Hepatocyte (in vitro differentiated cells): Measurements from ENCODE around the gene CDA. TPM values are rescaled to one million over a fixed set of nuclear protein-coding genes. Genes with fewer than 3 reads are reported as not detected.

Source experiments
- DNase-seq: peaks from one replicate; pipeline ENCODE4 v3.0.0-alpha.2; 2016; ENCODE audit warnings: low spot score
- H2AFZ ChIP-seq: fragments of 200-600 bp; sonication (generic); 2 replicates; pipeline ENCODE4 v1.6.0; 2016; ENCODE audit warnings: antibody characterized with exemption, mild to moderate bottlenecking
- H3K27ac ChIP-seq: fragments of 200-600 bp; sonication (generic); 2 replicates; pipeline ENCODE4 v1.5.1; 2016; ENCODE audit warnings: mild to moderate bottlenecking
- H3K27me3 ChIP-seq: fragments of 200-600 bp; sonication (generic); 2 replicates; pipeline ENCODE4 v1.6.1; 2016
- H3K36me3 ChIP-seq: fragments of 200-600 bp; sonication (generic); replicated peaks from 2 replicates; pipeline ENCODE4 v1.5.1; 2016; ENCODE audit warnings: low read depth; ENCODE audit not compliant: insufficient read depth
- H3K4me1 ChIP-seq: fragments of 200-600 bp; sonication (generic); 2 replicates; pipeline ENCODE4 v1.5.1; 2016; ENCODE audit warnings: mild to moderate bottlenecking, moderate library complexity; ENCODE audit not compliant: insufficient read depth
- H3K4me2 ChIP-seq: fragments of 200-600 bp; sonication (generic); 2 replicates; pipeline ENCODE4 v1.6.0; 2016
- H3K4me3 ChIP-seq: fragments of 200-600 bp; sonication (generic); 2 replicates; pipeline ENCODE4 v1.5.1; 2016; ENCODE audit warnings: mild to moderate bottlenecking
- H3K79me2 ChIP-seq: fragments of 200-600 bp; sonication (generic); 2 replicates; pipeline ENCODE4 v1.6.0; 2017; ENCODE audit warnings: mild to moderate bottlenecking
- H3K9me2 ChIP-seq: fragments of 200-600 bp; sonication (generic); replicated peaks from 2 replicates; pipeline ENCODE4 v1.6.0; 2017; ENCODE audit warnings: mild to moderate bottlenecking; ENCODE audit not compliant: insufficient read depth
- H3K9me3 ChIP-seq: fragments of 200-600 bp; sonication (generic); 2 replicates; pipeline ENCODE4 v1.5.1; 2016; ENCODE audit warnings: low read depth, mild to moderate bottlenecking
- H4K20me1 ChIP-seq: fragments of 200-600 bp; sonication (generic); 2 replicates; pipeline ENCODE4 v1.6.0; 2016; ENCODE audit warnings: mild to moderate bottlenecking; ENCODE audit not compliant: insufficient read depth, poor library complexity, severe bottlenecking
- CTCF ChIP-seq: fragments of 200-600 bp; sonication (generic); IDR thresholded peaks from 2 replicates; pipeline ENCODE4 v1.5.1; 2016; ENCODE audit warnings: antibody characterized with exemption, mild to moderate bottlenecking; ENCODE audit not compliant: poor library complexity
- EZH2 ChIP-seq: fragments of 200-600 bp; sonication (generic); IDR thresholded peaks from 2 replicates; pipeline ENCODE4 v1.6.1; 2016; ENCODE audit warnings: antibody characterized with exemption, mild to moderate bottlenecking, borderline replicate concordance
- EZH2phosphoT487 ChIP-seq: fragments of 200-600 bp; sonication (generic); IDR thresholded peaks from one replicate; pipeline ENCODE4 v1.6.1; 2018; ENCODE audit warnings: antibody characterized with exemption, mild to moderate bottlenecking, low read depth, moderate library complexity; ENCODE audit not compliant: unreplicated experiment, severe bottlenecking
- WGBS: methylation state at CpG from one replicate; pipeline ENCODE4 v1.1.6; 2016; ENCODE audit warnings: low lambda C conversion rate; ENCODE audit errors: missing lambda C conversion rate; 5-methylcytosine and 5-hydroxymethylcytosine counted together
- polyA plus RNA-seq: library from polyadenylated mRNA; unstranded; fragments of >200 nt; fragmentation: Nextera tagmentation; extraction: Ambion mirVana; gene quantifications from 2 replicates; pipeline ENCODE4 v1.2.1, GENCODE V29; 2016
- total RNA-seq: library from RNA; depleted of rRNA; stranded (reverse); fragments of >200 nt; gene quantifications from 2 replicates; pipeline ENCODE4 v1.2.3, GENCODE V29; 2014

The CDA gene
- total and polyA plus RNA-seq, 2 experiments from 2014 or later: 2.1 TPM

GRCh38 chr1:20654104-20654690 is 65.3 kb downstream of the CDA start:
- no peak overlapping the region for H3K27ac ChIP-seq
- no peaks in the 10 kb centered on the region for H3K4me1 ChIP-seq
- no peak overlapping the region for H2AFZ ChIP-seq
- no peak for DNase-seq
- no peaks in the 10 kb centered on the region for H3K36me3 ChIP-seq
- TF ChIP-seq EZH2phosphoT487 (no peak), EZH2 (no peak), CTCF (no peak)
- no peak overlapping the region for H3K4me2 ChIP-seq
- H3K9me2 ChIP-seq: no peaks in the 10 kb centered on the region
- H4K20me1 ChIP-seq: peaks cover 4% of the 10 kb centered on the region
- H3K9me3 ChIP-seq: no peaks in the 10 kb centered on the region
- no peaks in the 10 kb centered on the region for H3K27me3 ChIP-seq
- H3K4me3 ChIP-seq: no peak overlapping the region
- 91% methylated on average over 19 of the region's 20 CpGs for WGBS
- H3K79me2 ChIP-seq: peaks cover 28% of the 10 kb centered on the region

GRCh38 chr1:20657024-20657423 is 68.1 kb downstream of the CDA start:
- Histone ChIP-seq H3K27ac (no peak overlapping the region), H3K36me3 (no peaks in the 10 kb centered on the region), H4K20me1 (peaks cover 8% of the 10 kb centered on the region), H3K4me1 (peaks cover 7% of the 10 kb centered on the region), H3K27me3 (no peaks in the 10 kb centered on the region), H3K4me2 (no peak overlapping the region), H3K9me2 (no peaks in the 10 kb centered on the region), H3K79me2 (peaks cover 47% of the 10 kb centered on the region), H3K9me3 (no peaks in the 10 kb centered on the region), H3K4me3 (no peak overlapping the region), H2AFZ (no peak overlapping the region)
- 95% methylated on average over 9 of the region's 12 CpGs for WGBS
- DNase-seq: no peak
- TF ChIP-seq EZH2phosphoT487 (no peak), CTCF (no peak), EZH2 (no peak)

- peaks cover 47% of the 10 kb centered on the region for H3K79me2 ChIP-seq
- TF ChIP-seq CTCF: no peak
- no peak for TF ChIP-seq EZH2phosphoT487
- TF ChIP-seq EZH2: no peak
- H3K27ac ChIP-seq: no peak overlapping the region
- no peak overlapping the region for H3K4me3 ChIP-seq
- H3K9me3 ChIP-seq: no peaks in the 10 kb centered on the region
- H3K4me2 ChIP-seq: no peak overlapping the region
- H2AFZ ChIP-seq: no peak overlapping the region
- WGBS: 98% methylated on average over 16 of the region's 16 CpGs
- H3K36me3 ChIP-seq: no peaks in the 10 kb centered on the region
- no peaks in the 10 kb centered on the region for H3K9me2 ChIP-seq
- peaks cover 8% of the 10 kb centered on the region for H4K20me1 ChIP-seq
- no peak for DNase-seq
- H3K27me3 ChIP-seq: no peaks in the 10 kb centered on the region
- H3K4me1 ChIP-seq: peaks cover 11% of the 10 kb centered on the region
Observed at GRCh38 chr1:20658166-20658915, 69.4 kb downstream of the CDA start.
